Left forelimb (tissue), 1 donor: ENCODE measurements around the gene CALR3.
"Not testable (repeated sequence)": the region's sequence is repeated elsewhere in the genome, so short reads cannot be mapped to it uniquely, and the experiment has no call there.

Experiments
- DNase-seq: peaks from one replicate; pipeline ENCODE4 v3.0.0-alpha.2; 2018; ENCODE audit warnings: low spot score

The CALR3 gene

DNA sequence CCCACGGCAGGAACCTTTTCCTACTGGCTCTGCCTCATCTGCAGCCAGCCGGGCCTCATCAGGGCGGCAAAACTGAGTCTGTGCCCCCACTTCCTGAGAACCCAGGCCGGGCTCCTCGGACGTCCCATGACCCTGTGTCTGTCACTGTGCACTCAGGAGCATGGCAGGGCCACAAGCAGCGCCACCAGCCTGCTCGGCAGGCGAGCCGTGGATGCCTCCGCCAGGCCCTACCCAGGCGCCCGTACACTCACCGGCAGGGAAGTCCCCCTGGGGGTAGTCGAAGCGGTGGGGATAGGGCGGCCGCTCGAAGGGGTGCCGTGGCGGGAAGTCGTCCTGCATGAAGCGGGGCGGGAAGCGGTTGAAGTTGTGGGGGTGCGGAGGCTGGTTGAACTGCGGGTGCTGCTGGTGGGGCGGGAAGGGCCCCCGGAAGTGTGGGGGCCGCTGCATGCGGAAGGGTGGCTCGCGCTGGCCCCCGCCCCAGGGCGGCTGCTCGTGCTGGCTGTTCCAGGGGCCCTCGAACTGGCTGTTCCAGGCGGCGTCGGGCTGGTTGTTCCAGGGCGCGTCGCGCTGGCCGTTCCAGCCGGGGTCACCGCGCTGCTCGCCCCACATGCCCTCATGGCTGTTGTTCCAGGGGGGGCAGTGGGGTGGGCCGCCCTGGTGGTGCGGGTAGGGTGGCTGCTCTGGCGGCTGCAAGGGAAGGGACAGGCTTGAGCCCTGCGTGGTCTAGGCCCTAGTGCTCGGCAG is 29.2 kb upstream of the CALR3 start:
- no peak for DNase-seq

GRCh38 chr19:16522559-16523377 is 26.8 kb upstream of the CALR3 start:
- DNase-seq, result no peak

- DNase-seq, result no peak
Measured at GRCh38 chr19:16521715-16522289, 25.8 kb upstream of the CALR3 start.

GRCh38 chr19:16520986-16521624 is 25.1 kb upstream of the CALR3 start:
- no peak for DNase-seq

- no peak for DNase-seq
Measured at GRCh38 chr19:16520074-16520973, 24.4 kb upstream of the CALR3 start.

DNA sequence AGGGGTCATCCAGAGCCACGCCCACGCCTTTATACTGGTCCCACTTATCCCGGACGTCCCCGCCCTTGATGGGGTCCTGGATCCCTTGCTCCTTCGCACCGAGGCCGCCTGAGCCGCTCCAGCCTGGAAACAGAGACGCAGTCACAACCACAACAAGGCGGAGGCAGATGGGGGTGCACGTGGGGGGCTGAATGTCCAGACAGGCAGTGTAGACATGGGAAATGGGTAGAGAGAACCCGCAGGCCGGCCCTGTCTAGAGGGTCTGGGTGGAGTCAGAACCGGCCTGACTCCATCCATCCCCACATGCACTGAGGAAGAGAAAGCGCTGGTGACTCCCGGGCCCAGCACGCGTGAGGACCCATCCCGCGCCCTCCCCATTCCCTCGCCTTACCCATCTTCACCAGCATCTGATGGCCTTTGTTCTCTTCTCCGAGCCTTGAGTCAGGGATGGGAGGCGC is 23.3 kb upstream of the CALR3 start:
- DNase-seq, result no peak

DNA sequence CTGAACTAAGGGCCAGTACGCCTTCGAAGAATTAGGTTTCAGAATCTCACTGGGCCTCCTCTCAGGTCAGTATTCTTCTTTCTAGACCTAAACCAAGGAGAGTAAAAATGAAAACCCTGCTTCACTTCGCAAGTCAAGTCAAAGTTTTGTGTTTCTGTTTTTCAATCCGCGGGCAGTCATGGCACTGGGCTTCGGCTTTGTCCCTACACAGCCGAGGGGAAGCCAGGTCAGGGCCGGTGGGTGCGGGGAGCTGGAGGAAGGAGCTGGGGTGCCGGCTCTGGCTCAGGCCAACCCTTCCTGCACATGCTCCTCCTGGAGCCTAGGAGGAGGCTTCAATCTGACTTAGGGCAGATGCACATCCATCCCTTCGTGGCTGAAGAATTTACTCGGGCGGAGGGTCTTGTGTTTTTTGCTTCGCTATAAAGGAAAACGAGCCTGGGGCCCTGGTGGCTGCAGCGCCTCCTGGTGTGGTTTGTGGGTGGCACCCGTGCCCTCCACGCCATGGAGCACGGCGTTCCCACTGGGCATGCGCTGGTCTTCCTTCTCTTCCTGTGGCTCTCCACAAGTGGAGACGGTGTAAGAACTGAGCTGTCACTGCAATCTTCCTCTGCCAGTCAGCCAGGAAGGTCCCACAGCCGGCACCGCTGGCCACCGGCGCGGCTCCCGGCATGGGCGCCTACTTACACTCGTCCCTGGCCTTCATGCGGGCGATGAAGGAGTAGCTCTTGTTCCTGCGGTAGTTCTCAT is 22.7 kb upstream of the CALR3 start:
- no peak for DNase-seq

DNA sequence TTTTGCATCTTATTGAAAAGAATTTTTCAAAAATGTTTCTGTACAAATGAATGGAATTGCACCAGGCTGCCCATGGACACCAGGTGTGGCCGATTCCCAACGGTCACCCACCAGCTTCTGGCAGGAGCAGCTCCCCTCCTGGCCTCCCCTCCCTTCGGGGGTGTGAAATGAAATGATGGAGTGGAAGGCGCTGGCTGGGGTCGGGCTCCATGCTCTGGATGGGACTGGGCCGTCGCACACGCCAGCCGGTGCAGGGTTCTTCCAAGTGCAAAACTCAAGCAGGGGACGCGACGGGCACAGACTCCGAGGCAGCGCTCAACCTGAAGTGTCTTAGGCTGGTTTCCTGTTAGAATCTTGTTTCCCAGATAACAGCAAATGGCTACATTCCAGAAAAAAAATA is 22.1 kb upstream of the CALR3 start:
- DNase-seq, result no peak

DNA sequence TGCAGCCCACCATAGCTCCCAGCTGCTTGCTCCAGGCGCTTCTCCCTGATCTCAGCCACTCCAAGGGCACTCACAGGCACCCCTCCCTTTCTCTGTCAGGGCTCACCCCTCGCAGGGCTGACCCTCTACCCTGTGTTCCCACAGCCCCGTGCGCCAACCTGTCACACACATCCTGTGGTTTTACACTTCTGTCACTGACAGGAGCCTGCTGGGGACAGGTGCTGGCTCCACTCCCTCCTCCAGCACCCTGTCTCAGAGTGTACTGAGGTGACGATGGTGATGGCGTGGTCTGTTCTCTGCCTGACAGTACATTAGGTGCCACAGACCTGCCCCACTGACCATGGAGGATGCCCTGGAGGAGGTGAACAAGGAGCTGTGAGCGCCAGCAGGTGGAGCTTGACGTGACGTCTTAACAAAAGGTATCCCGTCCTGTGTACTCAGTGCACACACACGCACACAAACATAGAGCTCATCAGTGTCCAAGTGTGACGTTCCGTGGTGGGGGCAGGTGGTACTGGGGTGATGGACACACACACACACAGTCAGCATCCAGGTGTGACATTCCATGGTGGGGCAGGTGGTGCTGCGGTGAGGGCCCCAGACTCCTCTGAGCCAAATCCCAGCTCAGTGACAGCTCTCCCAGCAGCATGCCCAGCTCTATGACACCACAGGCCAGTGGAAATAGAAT is 21.1 kb upstream of the CALR3 start:
- DNase-seq, result no peak

GRCh38 chr19:16516381-16516780 is 20.4 kb upstream of the CALR3 start:
- DNase-seq, result no peak

DNA sequence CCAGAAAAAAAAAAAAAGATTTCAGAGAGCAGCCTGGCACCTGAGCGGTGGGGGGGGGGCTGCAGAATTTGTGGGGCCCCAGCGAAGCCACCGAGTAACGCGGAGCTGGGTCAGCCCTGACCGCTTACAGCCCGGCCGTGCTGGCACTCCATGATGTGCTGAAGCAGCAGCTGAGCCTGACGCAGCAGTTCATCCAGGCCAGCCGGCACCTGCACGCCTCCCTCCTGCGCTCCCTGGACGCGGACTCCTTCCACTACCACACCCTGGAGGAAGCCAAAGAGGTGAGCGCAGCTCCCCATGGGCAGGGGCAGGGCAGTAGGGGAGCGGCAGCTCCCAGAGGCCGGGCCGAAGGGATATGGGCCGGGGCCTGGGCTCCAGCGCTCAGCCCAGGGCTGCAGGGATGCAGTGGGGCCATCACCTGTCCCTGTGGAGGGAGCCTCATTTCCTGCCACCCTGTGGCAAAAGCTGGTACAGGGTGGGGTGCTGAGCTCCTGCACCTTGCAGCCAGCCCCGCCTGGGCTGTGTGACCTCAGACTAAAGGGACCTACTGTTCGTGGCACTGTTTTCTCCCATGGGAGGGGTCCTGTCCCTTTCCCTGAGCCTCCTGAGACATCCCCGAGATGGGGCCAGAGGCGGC is 18.5 kb upstream of the CALR3 start:
- DNase-seq, result no peak

- DNase-seq, result not testable (repeated sequence)
Measured at GRCh38 chr19:16512611-16513010, 16.6 kb upstream of the CALR3 start.

GRCh38 chr19:16509141-16510061 is 13.4 kb upstream of the CALR3 start:
- DNase-seq, result no peak

- no peak for DNase-seq
Measured at GRCh38 chr19:16508546-16508945, 12.6 kb upstream of the CALR3 start.

- DNase-seq, result no peak
Measured at GRCh38 chr19:16506961-16507360, 11.0 kb upstream of the CALR3 start.

GRCh38 chr19:16506161-16506560 is 10.2 kb upstream of the CALR3 start:
- not testable (repeated sequence) for DNase-seq

DNA sequence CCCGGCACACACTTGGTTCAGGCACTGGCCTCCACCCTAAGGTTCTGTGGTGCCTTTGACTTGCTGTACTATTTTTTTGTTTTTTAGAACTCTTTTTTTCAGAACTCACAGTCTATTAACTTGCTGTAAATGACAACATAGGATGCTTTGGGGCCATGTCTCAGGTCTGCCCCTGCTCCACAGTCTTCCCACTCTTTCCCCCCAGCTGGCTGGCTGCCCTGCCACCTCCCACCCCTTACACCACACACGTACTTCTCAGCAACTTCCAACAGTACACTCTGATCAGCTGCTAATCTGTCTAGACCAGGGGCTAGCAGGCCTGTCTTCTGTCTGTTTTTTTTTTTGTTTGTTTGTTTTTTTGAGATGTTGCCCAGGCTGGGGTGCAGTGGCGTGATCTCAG is 8.3 kb upstream of the CALR3 start:
- DNase-seq, result no peak

DNA sequence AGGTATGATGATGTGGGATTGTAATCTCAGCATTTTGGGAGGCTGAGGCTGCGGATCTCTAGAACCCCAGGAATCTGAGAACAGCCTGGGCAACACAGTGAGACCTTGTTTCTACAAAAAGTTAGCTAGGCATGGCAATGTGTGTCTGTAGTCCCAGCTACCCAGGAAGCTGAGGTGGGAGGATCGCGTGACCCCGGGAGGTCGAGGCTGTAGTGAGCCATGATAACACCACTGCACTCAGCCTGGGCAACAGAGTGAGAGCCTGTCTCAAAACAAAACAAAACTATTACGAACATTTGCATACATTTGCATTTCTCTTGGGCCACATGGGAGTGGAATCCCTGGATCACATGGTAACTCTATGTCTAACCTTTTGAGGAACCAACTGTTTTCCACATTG is 1.9 kb upstream of the CALR3 start:
- DNase-seq, result no peak

GRCh38 chr19:16497042-16497441 is 1.1 kb upstream of the CALR3 start:
- no peak for DNase-seq
